NCI-H524 treated with DMSO at 0.1 percent for 48 hours (cell line): ENCODE results near the gene RPS19.

Experiments used
- DNase-seq: peaks from one replicate; lab custom pipeline; 2025; lab: John Stamatoyannopoulos, UW

Gene RPS19

GRCh38 chr19:41859618-41860418 lies at the start of gene RPS19:
RPS19 (plus strand) TSS chr19:41860255; CDS start chr19:41860775, 520 bp downstream.
- peak; percentile 92 for DNase-seq

- DNase-seq = no peak
Measured at GRCh38 chr19:41810301-41810700, 49.8 kb upstream of the RPS19 start.

- DNase-seq = no peak
Measured at GRCh38 chr19:41811036-41811435, 49.0 kb upstream of the RPS19 start.

GRCh38 chr19:41811981-41812380 lies 48.1 kb upstream of the RPS19 start:
- DNase-seq = no peak

GRCh38 chr19:41813911-41814310 lies 46.1 kb upstream of the RPS19 start:
- DNase-seq = no peak

GRCh38 chr19:41815301-41815700 lies 44.8 kb upstream of the RPS19 start:
- no peak for DNase-seq

- no peak for DNase-seq
Measured at GRCh38 chr19:41816761-41817160, 43.3 kb upstream of the RPS19 start.

GRCh38 chr19:41821003-41821735 lies 38.9 kb upstream of the RPS19 start:
- DNase-seq = peak; percentile 2

- DNase-seq = no peak
Measured at GRCh38 chr19:41837981-41838708, 21.9 kb upstream of the RPS19 start.

- DNase-seq = no peak
Measured at GRCh38 chr19:41839211-41839610, 20.8 kb upstream of the RPS19 start.

- DNase-seq = no peak
Measured at GRCh38 chr19:41843371-41843770, 16.7 kb upstream of the RPS19 start.

- no peak for DNase-seq
Measured at GRCh38 chr19:41844601-41845000, 15.5 kb upstream of the RPS19 start, which contains the start of gene LYPD4. LYPD4 (minus strand) TSS chr19:41844683; CDS start chr19:41839285, 5,398 bp downstream.

GRCh38 chr19:41845001-41845050 lies 15.2 kb upstream of the RPS19 start, which contains the start of gene DMRTC2:
DMRTC2 (plus strand) TSS chr19:41845042; CDS start chr19:41847429, 2,387 bp downstream.
- no peak for DNase-seq

GRCh38 chr19:41845051-41845590 lies 14.9 kb upstream of the RPS19 start:
- DNase-seq = no peak

GRCh38 chr19:41847351-41848105 lies 12.5 kb upstream of the RPS19 start:
- no peak for DNase-seq

- DNase-seq = no peak
Measured at GRCh38 chr19:41848666-41849065, 11.4 kb upstream of the RPS19 start.

GRCh38 chr19:41849067-41849466 lies 11.0 kb upstream of the RPS19 start:
- DNase-seq = no peak

GRCh38 chr19:41850381-41850780 lies 9.7 kb upstream of the RPS19 start:
- no peak for DNase-seq

- no peak for DNase-seq
Measured at GRCh38 chr19:41851456-41851855, 8.6 kb upstream of the RPS19 start.

- DNase-seq = no peak
Measured at GRCh38 chr19:41853344-41853743, 6.7 kb upstream of the RPS19 start.

- DNase-seq = no peak
Measured at GRCh38 chr19:41853768-41854167, 6.3 kb upstream of the RPS19 start.

- no peak for DNase-seq
Measured at GRCh38 chr19:41859213-41859617, 840 bp upstream of the RPS19 start.
